GM10847 (cell line): ENCODE data around the gene SUPT20HL1.

Experiments used
- POLR2A ChIP-seq: IDR thresholded peaks from 2 replicates; pipeline ENCODE4 v1.6.1; 2011; ENCODE audit not compliant: insufficient read length; ENCODE audit errors: extremely low read depth

The SUPT20HL1 gene

DNA sequence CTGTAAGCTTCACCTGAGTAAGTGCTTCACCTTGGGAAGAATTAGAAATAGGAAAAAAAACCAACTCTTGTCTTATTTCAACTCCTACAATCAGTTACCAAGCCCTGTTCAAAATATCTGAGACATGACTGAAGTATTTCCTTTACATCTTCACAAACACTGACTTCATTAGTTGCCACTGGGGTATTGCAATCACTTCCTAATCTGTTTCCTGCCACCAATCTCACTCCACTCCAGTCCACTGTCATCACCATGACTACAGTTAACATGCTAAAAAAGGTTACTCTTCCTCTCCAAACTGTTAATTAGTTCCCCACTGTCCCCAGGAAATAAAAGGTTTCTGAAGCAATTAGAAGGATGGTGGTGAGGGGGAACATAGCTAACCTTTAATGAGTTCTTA is 3.3 kb upstream of the SUPT20HL1 start:
- no peak for TF ChIP-seq POLR2A

- no peak for TF ChIP-seq POLR2A
These were observed 3.9 kb downstream of the SUPT20HL1 start for GRCh38 chrX:24364326-24364725.

DNA sequence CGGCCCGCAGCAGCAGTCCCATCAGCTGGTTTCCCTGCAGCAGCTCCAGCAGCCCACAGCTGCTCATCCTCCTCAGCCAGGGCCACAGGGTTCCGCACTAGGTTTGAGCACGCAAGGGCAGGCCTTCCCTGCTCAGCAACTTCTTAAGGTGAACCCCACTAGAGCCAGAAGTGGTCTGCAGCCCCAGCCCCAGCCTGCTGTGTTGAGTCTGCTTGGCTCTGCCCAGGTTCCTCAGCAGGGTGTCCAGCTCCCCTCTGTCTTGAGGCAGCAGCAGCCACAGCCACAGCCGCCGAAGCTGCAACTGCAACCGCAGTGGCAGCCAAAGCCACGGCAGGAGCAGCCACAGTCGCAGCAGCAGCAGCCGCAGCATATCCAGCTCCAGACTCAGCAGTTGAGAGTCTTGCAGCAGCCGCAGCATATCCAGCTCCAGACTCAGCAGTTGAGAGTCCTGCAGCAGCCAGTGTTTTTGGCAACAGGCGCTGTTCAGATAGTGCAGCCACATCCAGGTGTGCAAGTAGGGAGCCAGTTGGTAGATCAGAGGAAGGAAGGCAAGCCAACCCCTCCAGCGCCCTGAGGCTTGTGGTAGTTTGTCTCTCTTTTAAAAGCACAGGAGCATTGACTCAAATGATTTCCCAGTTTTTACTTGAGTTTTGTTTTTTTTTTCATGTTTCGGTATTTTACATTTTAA is 4.6 kb downstream of the SUPT20HL1 start:
- TF ChIP-seq POLR2A, result no peak

DNA sequence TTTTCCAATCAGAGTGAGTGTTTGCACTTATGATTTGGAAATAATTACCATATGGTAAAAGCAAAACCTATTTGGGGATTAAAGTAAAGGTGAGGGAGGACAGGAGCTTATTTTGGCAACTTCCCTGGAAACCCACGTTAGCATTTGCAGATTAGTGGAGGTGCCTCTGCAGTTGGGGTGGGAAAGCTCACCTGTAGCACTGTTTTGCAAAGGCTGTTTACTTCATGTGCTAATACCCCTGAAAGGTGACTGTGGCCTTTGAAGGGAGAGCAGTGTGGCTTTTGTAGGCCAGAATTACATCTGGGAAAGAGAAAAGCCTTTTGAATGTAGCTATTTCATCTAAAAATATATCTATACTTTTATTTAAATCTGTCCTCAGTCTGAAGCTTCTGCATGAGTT is 9.4 kb downstream of the SUPT20HL1 start:
- no peak for TF ChIP-seq POLR2A

DNA sequence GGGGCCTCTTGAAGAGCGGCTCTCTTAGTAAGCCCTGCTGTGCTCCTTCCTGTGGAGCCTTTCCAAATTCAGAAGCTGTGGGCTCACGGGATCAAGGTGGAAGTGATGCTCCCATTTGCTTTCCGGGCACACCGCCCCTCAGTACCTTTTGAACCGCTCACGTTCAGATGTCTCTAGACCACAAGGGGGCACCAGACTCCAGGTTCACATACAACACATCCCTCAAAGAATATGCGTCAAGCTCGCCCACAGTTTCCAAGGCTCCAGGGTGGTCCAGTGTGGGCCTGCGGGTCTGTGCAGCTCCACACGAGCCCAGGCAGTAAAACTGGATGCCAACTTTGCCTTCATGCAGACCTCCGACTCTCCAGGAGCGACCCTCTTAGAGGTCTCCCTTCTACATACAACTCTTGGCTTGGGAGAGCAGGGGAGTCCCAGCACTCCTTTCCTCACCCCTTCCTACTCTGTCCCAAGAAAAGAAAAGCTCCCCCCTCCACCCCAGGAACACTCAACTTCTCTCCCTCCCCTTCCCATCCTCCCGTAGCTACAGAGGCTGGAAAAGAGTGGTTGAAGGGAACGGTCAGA is 11.0 kb downstream of the SUPT20HL1 start:
- no peak for TF ChIP-seq POLR2A

DNA sequence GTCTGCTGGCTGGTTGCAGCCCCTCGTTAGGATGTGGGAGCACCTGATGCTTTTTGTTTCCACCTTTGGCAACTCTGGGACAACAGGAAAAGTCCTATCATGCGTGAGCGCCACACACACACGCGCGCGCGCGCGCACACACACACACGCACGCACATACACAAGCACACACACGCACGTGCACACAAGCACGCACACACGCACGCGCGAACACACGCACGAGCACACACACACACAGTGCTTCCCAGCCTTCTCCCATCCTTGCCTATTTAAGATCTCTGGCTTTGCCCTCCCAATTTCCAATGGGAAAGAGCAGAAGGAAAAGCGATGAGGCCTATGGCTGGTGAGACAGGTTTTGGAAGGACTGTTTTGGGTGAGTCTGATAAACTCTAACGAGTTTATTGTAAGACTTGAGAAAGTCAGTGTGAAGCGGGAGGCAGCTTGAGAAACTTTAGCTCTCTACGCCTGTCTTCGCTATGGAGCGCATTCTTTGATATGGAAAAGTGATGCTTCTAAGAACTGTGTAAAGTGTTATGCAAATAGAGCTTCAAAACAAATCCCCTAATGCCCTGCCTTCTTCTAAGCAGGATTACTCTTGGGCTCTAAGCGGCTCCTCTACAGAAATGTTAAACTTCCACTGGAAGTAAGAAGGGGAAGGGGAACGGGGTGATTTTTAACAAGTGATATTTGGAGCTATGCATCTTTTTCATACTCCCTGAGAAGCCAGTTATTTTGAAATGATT is 11.8 kb downstream of the SUPT20HL1 start:
- no peak for TF ChIP-seq POLR2A

- TF ChIP-seq POLR2A, result no peak
These were observed 15.2 kb downstream of the SUPT20HL1 start for GRCh38 chrX:24375600-24376131.

DNA sequence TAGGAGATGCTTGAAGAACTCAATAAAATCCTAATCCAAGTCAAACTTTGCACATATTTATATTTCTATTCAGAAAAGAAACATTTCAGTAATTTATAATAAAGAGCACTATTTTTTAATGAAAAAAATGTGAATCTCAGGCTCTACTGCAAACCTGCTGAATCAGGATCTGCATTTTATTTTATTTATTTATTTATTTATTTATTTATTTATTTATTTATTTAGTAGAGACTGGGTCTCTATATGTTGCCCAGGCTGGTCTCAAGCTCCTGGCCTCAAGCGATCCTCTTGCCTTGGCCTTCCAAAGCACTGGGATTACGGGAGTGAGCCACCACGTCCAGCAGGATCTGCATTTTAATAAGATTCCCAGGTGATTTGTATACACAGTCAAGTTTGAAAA is 16.0 kb downstream of the SUPT20HL1 start:
- no peak for TF ChIP-seq POLR2A

DNA sequence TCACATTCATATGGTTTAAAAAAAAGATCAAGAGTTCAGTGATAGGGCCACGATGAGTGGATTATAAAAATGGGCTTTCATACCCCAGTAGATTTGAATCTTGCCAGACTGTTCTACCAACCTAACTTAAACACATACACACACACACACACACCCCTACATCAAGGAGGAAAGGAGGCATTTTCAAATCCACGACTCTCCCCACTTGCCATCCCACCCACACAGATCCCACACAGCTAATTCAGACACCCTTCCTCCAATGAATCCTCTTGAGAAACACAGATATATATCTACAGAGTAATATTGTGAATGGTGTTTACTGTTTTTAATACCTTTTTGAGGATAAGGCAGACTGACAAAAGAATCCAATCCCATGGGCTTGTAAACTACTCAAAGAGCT is 16.8 kb downstream of the SUPT20HL1 start:
- no peak for TF ChIP-seq POLR2A

- no peak for TF ChIP-seq POLR2A
These were observed 17.6 kb downstream of the SUPT20HL1 start for GRCh38 chrX:24377911-24378468.

DNA sequence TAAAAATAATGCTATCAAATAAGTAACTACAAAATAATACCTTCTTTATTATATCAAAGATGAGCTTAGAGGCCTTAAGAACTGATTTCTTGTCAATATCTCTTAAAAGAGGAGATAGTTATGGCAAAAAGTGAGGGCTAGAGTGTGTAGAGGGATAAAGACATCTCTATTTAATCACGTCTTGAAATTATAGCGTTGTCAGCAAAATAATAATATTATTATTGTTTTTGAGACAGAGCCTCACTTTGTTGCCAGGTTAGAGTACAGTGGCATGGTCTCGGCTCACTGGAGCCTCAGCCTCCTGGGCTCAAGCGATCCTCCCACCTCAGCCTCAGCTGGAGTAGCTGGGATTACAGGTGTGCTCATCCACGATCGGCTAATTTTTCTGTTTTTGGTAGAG is 18.3 kb downstream of the SUPT20HL1 start:
- TF ChIP-seq POLR2A, result no peak

GRCh38 chrX:24380262-24381187 is 20.1 kb downstream of the SUPT20HL1 start:
- no peak for TF ChIP-seq POLR2A

- no peak for TF ChIP-seq POLR2A
These were observed 27.3 kb downstream of the SUPT20HL1 start for GRCh38 chrX:24387724-24388123.

DNA sequence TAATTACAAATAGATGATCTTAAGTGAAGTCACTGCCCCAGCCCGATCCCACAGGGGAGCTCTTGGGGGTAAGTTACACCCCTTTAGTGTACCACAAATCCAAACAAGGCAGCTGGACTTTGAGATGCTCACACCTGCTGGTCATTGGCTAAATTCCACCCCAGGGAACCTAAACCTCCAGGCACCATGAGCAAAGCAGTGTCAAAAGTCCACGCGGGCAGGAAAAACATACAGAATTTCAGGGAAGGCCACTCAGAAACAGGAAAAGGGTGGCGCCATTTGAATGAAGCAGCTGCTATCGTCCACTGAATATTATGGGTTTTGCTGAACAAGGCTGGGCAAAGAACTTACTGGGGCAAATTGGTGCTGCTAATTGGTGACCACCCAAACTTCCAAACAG is 30.9 kb downstream of the SUPT20HL1 start:
- TF ChIP-seq POLR2A, result no peak

GRCh38 chrX:24391843-24392242 is 31.4 kb downstream of the SUPT20HL1 start:
- TF ChIP-seq POLR2A, result no peak
